Activated CD4-positive, alpha-beta T cell treated with anti-CD3 and anti-CD28 coated beads, Interleukin-2, amount 50 U/mL, for 4 hours (primary cell): Measurements from ENCODE around the gene SIPA1L2.

ENCODE experiments used
- DNase-seq, 2 experiments: peaks; one replicate each; pipeline ENCODE4 v3.0.0-alpha.2; 2020

The SIPA1L2 gene

DNA sequence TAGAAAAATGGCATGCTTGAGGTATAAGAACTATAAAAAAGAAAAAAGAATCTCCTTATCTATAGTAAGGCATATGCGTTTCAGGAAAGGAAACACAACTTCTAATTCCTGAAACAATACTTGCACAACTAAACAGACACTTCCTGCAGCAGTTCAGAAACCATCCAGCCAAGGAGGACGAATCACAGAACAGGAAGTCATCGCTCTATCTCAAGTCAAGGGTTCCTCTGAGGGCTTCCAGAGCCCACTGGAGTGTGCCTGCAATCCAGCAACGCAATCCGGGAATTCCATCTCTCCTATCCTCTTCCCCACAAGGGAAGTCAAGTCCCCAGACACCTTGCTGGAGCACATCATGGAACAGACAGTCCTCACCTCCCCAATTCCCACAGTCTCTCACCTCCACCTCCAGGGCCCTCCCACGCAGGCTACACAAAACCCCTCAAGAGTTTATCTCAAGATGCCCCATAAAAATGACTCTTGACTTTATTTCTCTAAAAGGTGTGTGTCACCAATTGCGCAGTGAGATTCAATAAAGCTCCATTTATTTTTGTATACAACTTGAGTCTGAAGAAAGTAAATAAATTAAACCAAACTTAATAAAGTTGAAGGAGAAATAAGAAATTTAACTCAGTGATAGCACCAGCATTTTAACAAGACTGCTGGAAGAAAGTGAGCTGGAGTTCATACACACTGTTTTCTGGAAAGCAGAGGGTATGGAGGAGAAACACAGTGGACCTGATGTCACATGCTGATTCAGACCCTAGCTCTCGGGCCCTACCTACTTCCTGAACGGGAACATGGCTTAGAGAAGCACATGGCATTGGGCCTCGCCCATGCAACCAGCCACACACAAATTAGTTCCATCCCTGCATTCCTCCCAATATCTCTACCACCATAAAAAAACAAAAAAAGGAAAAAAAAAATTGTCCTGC is 39.9 kb downstream of the SIPA1L2 start:
- DNase-seq, result no peak

DNA sequence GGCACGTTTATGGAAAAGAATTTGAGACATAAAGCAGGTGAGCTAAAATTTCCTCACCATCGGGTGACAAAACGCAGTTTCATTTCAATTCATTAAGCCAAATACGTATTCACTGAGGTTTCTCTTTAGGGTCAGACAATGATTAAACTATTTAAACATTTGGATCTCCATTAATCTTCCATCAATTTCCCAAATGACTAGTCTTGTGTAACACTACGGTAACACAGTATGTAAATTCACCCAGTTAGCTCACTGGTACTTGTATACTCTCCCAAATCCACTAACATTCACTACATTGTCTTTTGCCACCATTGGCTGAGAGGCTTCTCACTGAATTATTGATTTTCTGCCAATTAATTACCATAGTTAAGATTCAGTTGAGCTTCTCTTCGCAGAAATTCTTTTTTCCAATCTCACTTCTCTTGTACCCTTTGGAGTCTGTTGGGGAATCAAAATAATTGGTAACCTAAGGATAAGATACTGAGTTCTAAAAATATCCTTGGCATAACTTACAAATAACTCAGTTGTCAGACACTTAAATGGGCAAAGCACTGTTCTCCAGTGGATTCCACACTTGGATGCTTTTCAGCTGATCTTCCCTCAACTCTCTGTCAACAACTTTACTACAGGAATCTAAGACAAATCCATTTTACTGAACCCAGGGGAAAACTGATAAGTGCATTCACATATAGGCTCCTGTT is 40.7 kb downstream of the SIPA1L2 start:
- DNase-seq, result no peak

DNA sequence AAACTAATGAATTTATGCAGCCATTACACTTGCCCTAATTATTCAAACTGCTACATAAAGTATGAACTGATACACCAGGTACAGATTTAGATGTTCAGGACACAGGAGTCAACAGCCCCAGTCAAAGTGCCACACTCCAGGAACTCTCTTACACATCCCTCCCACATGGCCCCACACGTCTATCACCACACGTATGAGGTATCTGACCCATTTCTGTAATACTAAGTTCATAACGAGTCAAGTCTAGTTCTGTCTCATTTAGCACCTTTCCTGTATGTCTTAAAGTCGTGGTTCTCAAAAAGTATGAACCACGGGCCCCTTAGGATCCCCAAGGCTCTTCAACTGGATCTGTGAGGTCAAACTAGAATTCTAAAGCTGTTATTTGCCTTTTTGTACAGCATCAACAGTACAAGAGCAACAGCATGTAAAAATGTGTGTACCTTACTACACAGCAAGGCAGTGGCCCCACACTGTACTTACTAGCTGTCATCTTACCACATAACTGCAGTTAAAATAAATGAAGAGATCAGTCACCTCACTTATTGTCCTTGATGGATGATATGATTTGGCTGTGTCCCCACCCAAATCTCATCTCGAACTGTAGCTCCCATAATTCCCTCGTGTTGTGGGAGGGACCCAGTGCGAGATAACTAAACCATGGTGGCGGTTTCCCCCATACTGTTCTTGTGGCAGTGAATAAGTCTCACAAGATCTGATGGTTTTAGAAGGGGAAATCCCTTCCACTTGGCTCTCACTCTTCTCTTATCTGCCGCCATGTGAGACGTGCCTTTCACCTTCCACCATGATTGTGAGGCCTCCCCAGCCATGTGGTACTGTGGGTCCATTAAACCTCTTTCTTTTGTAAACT is 42.6 kb downstream of the SIPA1L2 start:
- DNase-seq, result no peak

DNA sequence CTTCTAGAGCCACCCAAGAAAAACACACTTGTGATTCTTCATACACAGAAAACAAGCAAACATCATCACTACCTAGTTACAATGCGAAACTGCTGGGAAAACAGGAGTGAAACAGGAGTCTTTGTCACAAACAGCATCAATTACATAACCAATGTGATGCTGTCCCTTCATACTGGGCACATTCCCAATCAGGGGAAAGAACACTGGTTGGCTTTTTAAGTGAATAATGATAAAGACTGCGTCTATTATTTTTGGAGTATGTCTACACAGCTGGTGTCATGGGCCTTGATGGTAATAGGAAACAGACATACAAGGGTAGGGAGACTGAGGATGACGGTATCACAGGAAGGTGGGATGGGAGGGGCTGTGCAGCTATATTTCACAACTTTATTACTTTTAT is 43.3 kb downstream of the SIPA1L2 start:
- DNase-seq, result no peak

DNA sequence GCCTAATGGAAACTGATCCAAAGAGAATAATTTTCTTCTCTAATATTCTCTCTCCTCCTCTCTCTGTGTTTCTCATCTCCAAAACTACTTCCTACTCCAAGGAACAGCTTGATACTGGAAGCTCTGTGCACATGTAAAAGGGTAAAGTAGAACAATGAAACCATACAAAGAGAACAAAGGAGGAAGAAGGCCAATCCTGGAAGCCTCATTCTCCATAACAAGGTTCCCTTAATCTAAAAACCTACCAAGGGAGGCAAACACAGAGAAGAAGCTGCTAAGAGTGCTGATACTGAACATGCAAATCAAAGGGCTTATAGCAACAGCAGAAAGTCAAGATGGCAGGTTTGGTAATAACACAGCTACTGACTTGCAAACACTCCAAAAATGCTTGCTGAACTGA is 44.4 kb downstream of the SIPA1L2 start:
- no peak for DNase-seq

DNA sequence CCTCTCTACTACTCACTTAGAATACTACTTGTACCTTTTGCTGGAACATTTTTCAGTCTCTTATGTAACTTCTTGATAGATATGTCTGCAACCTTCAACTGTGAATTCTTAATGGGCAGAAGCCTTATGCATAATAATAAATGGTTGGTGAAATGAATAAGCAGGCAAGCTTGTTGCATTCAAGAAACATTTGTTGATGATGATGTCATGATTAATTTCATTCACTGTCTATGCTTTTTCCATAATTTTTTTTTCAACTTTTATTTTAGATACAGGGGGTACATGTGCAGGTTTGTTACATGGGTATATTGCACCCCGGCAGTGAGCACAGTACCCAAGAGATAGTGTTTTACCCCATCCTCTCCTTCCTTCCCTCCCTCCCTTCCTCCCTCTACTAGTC is 48.0 kb downstream of the SIPA1L2 start:
- no peak for DNase-seq
